ENCODE results near the gene RPL13A. TPM values are rescaled to one million over a fixed set of nuclear protein-coding genes. Genes with fewer than 3 reads are reported as not detected.

The RPL13A gene
- total and polyA plus RNA-seq, 8 donors, result 1,924 to 4,076 (median 3,551) TPM

DNA sequence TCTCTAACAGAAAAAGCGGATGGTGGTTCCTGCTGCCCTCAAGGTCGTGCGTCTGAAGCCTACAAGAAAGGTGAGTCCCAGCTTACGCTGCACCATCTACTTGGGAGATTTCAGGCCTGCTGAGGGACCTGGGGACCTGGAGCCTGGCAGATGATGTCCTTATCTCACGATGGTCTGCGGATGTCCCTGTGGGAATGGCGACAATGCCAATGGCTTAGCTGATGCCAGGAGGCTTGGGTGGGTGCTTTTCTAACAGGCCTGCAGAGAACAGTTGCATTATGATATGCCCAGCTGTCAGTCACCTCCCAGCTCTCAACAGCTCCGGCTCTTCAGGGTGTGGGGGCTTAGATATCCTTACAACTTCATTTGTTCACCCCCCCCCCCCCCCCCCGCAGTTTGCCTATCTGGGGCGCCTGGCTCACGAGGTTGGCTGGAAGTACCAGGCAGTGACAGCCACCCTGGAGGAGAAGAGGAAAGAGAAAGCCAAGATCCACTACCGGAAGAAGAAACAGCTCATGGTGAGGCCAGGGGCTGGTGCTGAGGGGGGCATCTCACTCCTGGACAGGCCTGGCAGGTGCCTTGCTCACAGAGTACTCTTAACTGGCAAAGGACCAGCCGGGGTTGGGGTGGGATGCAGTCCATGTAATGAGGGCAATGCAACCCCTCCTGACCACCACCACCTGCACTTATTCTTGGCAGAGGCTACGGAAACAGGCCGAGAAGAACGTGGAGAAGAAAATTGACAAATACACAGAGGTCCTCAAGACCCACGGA lies 3.8 kb downstream of the RPL13A start:
- TF ChIP-seq, protein P1, sequence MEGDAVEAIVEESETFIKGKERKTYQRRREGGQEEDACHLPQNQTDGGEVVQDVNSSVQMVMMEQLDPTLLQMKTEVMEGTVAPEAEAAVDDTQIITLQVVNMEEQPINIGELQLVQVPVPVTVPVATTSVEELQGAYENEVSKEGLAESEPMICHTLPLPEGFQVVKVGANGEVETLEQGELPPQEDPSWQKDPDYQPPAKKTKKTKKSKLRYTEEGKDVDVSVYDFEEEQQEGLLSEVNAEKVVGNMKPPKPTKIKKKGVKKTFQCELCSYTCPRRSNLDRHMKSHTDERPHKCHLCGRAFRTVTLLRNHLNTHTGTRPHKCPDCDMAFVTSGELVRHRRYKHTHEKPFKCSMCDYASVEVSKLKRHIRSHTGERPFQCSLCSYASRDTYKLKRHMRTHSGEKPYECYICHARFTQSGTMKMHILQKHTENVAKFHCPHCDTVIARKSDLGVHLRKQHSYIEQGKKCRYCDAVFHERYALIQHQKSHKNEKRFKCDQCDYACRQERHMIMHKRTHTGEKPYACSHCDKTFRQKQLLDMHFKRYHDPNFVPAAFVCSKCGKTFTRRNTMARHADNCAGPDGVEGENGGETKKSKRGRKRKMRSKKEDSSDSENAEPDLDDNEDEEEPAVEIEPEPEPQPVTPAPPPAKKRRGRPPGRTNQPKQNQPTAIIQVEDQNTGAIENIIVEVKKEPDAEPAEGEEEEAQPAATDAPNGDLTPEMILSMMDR (IDR thresholded peaks at IDR 0.05), result no peak
- no peak overlapping the region for H3K27ac ChIP-seq
- intact Hi-C loops (cut with DNase I), result no loop called here
- no peak for DNase-seq
- peaks cover 19 to 40% of the 10 kb centered on the region in 2 donors for H3K4me1 ChIP-seq
- H3K36me3 ChIP-seq, result peaks cover 0 to 52% of the 10 kb centered on the region in 2 donors
- ATAC-seq, result no peak
- H3K9me3 ChIP-seq, result no peaks in the 10 kb centered on the region
- H3K4me3 ChIP-seq, result peak overlapping the region in 1 of 2 donors; percentile 96
- no peaks in the 10 kb centered on the region for H3K27me3 ChIP-seq

DNA sequence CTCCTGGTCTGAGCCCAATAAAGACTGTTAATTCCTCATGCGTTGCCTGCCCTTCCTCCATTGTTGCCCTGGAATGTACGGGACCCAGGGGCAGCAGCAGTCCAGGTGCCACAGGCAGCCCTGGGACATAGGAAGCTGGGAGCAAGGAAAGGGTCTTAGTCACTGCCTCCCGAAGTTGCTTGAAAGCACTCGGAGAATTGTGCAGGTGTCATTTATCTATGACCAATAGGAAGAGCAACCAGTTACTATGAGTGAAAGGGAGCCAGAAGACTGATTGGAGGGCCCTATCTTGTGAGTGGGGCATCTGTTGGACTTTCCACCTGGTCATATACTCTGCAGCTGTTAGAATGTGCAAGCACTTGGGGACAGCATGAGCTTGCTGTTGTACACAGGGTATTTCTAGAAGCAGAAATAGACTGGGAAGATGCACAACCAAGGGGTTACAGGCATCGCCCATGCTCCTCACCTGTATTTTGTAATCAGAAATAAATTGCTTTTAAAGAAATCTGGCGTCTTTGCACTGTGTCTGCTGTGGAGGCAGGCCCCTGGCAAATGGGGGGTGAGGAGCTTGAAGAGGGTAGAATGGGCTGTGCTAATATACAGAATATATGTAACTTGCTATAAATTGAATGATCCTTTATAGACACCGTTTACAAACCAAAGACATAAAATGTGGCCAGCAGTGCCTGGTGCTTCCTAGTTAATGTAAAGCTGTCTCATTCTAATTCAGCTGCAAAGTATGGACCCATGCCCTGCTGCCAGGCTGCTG lies 4.6 kb downstream of the RPL13A start:
- Histone ChIP-seq H3K4me3 (no peak overlapping the region), H3K4me1 (peaks cover 20 to 36% of the 10 kb centered on the region in 2 donors), H3K27ac (no peak overlapping the region), H3K9me3 (no peaks in the 10 kb centered on the region), H3K36me3 (peaks cover 0 to 52% of the 10 kb centered on the region in 2 donors), H3K27me3 (no peaks in the 10 kb centered on the region)
- intact Hi-C loops (cut with DNase I), result no loop called here
- DNase-seq (no peak), ATAC-seq (no peak)
- TF ChIP-seq, protein P1 (IDR thresholded peaks at IDR 0.05), result no peak

- TF ChIP-seq, protein P1 (IDR thresholded peaks at IDR 0.05), result no peak
- H3K9me3 ChIP-seq, result no peaks in the 10 kb centered on the region
- H3K27ac ChIP-seq, result no peak overlapping the region
- intact Hi-C loops (cut with DNase I), result no loop called here
- ATAC-seq (no peak), DNase-seq (no peak)
- H3K4me3 ChIP-seq, result no peak overlapping the region
- H3K36me3 ChIP-seq, result peaks cover 3 to 60% of the 10 kb centered on the region in 2 donors
- H3K4me1 ChIP-seq, result peaks cover 28 to 44% of the 10 kb centered on the region in 2 donors
- no peaks in the 10 kb centered on the region for H3K27me3 ChIP-seq
These were observed 5.4 kb downstream of the RPL13A start for GRCh38 chr19:49492573-49493405.

DNA sequence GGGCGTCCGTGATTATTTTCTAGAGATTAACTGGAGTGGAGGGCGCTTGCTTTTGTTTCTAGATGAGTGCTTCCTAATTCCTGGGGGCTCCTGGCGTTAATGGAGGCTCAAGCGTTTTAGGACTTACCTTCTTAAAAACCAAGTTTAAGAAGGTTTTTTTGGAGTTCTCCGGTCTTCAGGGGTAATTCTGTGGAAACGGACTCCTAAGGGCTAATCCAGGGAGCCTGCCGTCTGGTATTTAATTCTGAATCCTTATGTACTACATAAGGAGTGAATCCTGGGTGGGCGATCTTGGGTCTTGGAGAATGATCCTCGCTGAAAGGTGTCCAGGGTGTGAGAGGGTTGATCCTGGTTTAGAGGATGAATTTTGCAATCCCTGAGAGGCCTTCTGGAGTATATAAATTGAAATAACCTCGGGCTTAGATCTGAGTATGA lies 9.2 kb downstream of the RPL13A start:
- ATAC-seq (no peak), DNase-seq (no peak)
- H3K4me1 ChIP-seq, result peaks cover 25 to 47% of the 10 kb centered on the region in 2 donors
- intact Hi-C loops (cut with DNase I), result no loop called here
- H3K27ac ChIP-seq, result peak overlapping the region; percentile 92
- no peaks in the 10 kb centered on the region for H3K9me3 ChIP-seq
- peaks cover 12 to 51% of the 10 kb centered on the region in 2 donors for H3K36me3 ChIP-seq
- H3K27me3 ChIP-seq, result no peaks in the 10 kb centered on the region
- H3K4me3 ChIP-seq, result peak overlapping the region; percentile 60 to 78
- TF ChIP-seq, protein P1 (IDR thresholded peaks at IDR 0.05), result no peak
